Keratinocyte (primary cell): ENCODE results near the gene PITX3. TPM values are rescaled to one million over a fixed set of nuclear protein-coding genes. Genes with fewer than 3 reads are reported as not detected.

Source experiments
- DNase-seq: peaks from one replicate; pipeline ENCODE4 v3.0.0-alpha.2; 2011; ENCODE audit warnings: low read depth, missing footprints, low spot score
- FAIRE-seq: peaks from 2 replicates; lab custom pipeline; 2011; peaks lifted over from hg19 to GRCh38; lab: Jason Lieb, UNC
- H2AFZ ChIP-seq: 2 replicates; pipeline ENCODE4 v1.6.0; 2012; ENCODE audit warnings: low read length, control low read depth, inconsistent platforms; ENCODE audit not compliant: control insufficient read depth
- H3K27ac ChIP-seq: 2 replicates; pipeline ENCODE4 v1.5.1; 2011; ENCODE audit warnings: low read length; ENCODE audit not compliant: control insufficient read depth, insufficient read depth
- H3K27me3 ChIP-seq: 3 replicates; pipeline ENCODE4 v1.6.0; 2011; ENCODE audit warnings: low read length; ENCODE audit not compliant: control insufficient read depth, insufficient read depth; ENCODE audit errors: extremely low read depth
- H3K36me3 ChIP-seq, 2 experiments: 2 replicates in 1 of 2; 3 replicates in 1 of 2; pipeline ENCODE4 v1.5.1; 2011; ENCODE audit warnings: low read length in 2 of 2, mild to moderate bottlenecking in 1 of 2; ENCODE audit not compliant: control insufficient read depth in 2 of 2, insufficient read depth in 2 of 2; ENCODE audit errors: extremely low read depth in 1 of 2
- H3K4me1 ChIP-seq: 3 replicates; pipeline ENCODE4 v1.5.1; 2011; ENCODE audit warnings: low read length; ENCODE audit not compliant: control insufficient read depth, insufficient read depth; ENCODE audit errors: extremely low read depth
- H3K4me2 ChIP-seq: 3 replicates; pipeline ENCODE4 v1.6.0; 2011; ENCODE audit warnings: low read depth, low read length; ENCODE audit not compliant: control insufficient read depth, insufficient read depth; ENCODE audit errors: extremely low read depth
- H3K4me3 ChIP-seq, 3 experiments: fragments of 200-600 bp in 1 of 3; sonication (generic) in 1 of 3; 2 replicates in 2 of 3; 3 replicates in 1 of 3; pipeline ENCODE4 v1.5.1; 2011 to 2016; ENCODE audit warnings: low read length in 3 of 3, mild to moderate bottlenecking in 3 of 3, control low read depth in 2 of 3, inconsistent platforms in 1 of 3, low read depth in 1 of 3, mixed read lengths in 1 of 3, mixed run types in 1 of 3, moderate library complexity in 1 of 3; ENCODE audit not compliant: control insufficient read depth in 2 of 3, insufficient read depth in 2 of 3; ENCODE audit errors: extremely low read depth in 1 of 3
- H3K79me2 ChIP-seq: 2 replicates; pipeline ENCODE4 v1.6.0; 2012; ENCODE audit warnings: low read length; ENCODE audit not compliant: control insufficient read depth, insufficient read depth
- H3K9ac ChIP-seq: 3 replicates; pipeline ENCODE4 v1.6.0; 2011; ENCODE audit warnings: low read length; ENCODE audit not compliant: control insufficient read depth, insufficient read depth; ENCODE audit errors: extremely low read depth
- H3K9me1 ChIP-seq: 3 replicates; pipeline ENCODE4 v1.6.0; 2011; ENCODE audit warnings: low read length; ENCODE audit not compliant: control insufficient read depth, insufficient read depth; ENCODE audit errors: extremely low read depth
- H3K9me3 ChIP-seq: 2 replicates; pipeline ENCODE4 v1.5.1; 2012; ENCODE audit warnings: low read depth, low read length; ENCODE audit not compliant: control insufficient read depth
- H4K20me1 ChIP-seq: 3 replicates; pipeline ENCODE4 v1.6.0; 2011; ENCODE audit warnings: low read length; ENCODE audit not compliant: control insufficient read depth, insufficient read depth; ENCODE audit errors: extremely low read depth
- EZH2 ChIP-seq: IDR thresholded peaks from one replicate; pipeline ENCODE4 v1.6.1; 2012; ENCODE audit warnings: inconsistent platforms, mild to moderate bottlenecking, low read length, moderate library complexity
- dilution Hi-C: fragments of 300-500 bp; cut with MboI; formaldehyde crosslinking; loops from one replicate; pipeline ENCODE4 v1.7.0; 2020; ENCODE audit warnings: low sequenced_read_pairs; ENCODE audit not compliant: extremely low pct_ligation_motif_present
- polyA plus RNA-seq, 5 experiments: library from polyadenylated mRNA; depleted of rRNA in 3 of 5; stranded (reverse) in 3 of 5; stranded (forward) in 1 of 5; unstranded in 1 of 5; fragments of >200 nt; gene quantifications; 1 replicate in 1 of 5; 2 replicates in 3 of 5; 3 replicates in 1 of 5; pipeline versions ENCODE4 v1.2.1 to v1.2.3, GENCODE V29; 2011 to 2012; ENCODE audit warnings: missing spikeins in 2 of 5, low read depth in 1 of 5, low replicate concordance in 1 of 5
- TF ChIP-seq, protein P1 (sequence below), 3 experiments: IDR thresholded peaks in 1 of 3; conservative IDR thresholded peaks in 1 of 3; optimal IDR thresholded peaks in 1 of 3; 2 replicates in 2 of 3; 3 replicates in 1 of 3; pipeline versions ENCODE3 to v1.5.1; 2011; ENCODE audit warnings: low read length in 3 of 3, mild to moderate bottlenecking in 3 of 3, moderate library complexity in 2 of 3, control low read depth in 1 of 3, inconsistent platforms in 1 of 3; ENCODE audit not compliant: insufficient read depth in 2 of 3; ENCODE audit errors: extremely low read depth in 1 of 3

The PITX3 gene
- polyA plus RNA-seq, 1 donor (not counting 4 experiments of a cell fraction or from before 2014, with no cell fraction given) = not detected

DNA sequence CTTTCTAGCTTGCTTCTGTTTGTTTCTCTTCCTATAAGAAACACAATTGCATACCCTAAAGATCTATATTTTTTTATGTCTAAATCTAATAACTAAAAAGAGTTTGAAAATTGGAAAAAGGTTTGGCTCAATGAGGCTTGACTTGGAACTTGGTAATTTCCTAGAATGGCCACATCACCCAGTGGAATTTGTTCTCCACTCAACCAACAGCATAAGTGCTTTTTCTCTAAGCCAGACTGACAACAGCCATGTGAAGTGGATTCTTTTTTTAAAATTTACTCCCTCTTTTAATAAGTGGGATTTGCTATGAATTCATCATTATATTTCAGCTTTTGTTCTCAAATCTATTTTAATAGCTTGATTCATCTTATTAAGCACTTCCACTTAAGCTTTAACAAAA, 37.8 kb upstream of the PITX3 start:
- Histone ChIP-seq H2AFZ (no peak overlapping the region), H3K4me3 (no peak overlapping the region), H3K4me2 (no peak overlapping the region), H4K20me1 (peaks cover 5% of the 10 kb centered on the region), H3K4me1 (peaks cover 31% of the 10 kb centered on the region), H3K27ac (no peak overlapping the region), H3K9me1 (peaks cover 5% of the 10 kb centered on the region), H3K27me3 (no peaks in the 10 kb centered on the region), H3K9me3 (no peaks in the 10 kb centered on the region), H3K9ac (no peak overlapping the region), H3K79me2 (peaks cover 59% of the 10 kb centered on the region), H3K36me3 (no peaks in the 10 kb centered on the region)
- FAIRE-seq = no peak
- dilution Hi-C loops = no loop called here
- TF ChIP-seq, protein P1, sequence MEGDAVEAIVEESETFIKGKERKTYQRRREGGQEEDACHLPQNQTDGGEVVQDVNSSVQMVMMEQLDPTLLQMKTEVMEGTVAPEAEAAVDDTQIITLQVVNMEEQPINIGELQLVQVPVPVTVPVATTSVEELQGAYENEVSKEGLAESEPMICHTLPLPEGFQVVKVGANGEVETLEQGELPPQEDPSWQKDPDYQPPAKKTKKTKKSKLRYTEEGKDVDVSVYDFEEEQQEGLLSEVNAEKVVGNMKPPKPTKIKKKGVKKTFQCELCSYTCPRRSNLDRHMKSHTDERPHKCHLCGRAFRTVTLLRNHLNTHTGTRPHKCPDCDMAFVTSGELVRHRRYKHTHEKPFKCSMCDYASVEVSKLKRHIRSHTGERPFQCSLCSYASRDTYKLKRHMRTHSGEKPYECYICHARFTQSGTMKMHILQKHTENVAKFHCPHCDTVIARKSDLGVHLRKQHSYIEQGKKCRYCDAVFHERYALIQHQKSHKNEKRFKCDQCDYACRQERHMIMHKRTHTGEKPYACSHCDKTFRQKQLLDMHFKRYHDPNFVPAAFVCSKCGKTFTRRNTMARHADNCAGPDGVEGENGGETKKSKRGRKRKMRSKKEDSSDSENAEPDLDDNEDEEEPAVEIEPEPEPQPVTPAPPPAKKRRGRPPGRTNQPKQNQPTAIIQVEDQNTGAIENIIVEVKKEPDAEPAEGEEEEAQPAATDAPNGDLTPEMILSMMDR (optimal IDR thresholded peaks at IDR 0.05 in 1 of 3, IDR thresholded peaks at IDR 0.05 in 1 of 3, conservative IDR thresholded peaks at IDR 0.05 in 1 of 3; ENCODE audit: extremely low read depth in 1 of 3, insufficient read depth in 2 of 3, low read length in 3 of 3) = no peak
- TF ChIP-seq EZH2 = no peak
- DNase-seq = no peak

GRCh38 chr10:102275343-102275742, 34.0 kb upstream of the PITX3 start:
- H3K9me1 ChIP-seq = peaks cover 1% of the 10 kb centered on the region
- dilution Hi-C loops = no loop called here
- TF ChIP-seq, protein P1 (optimal IDR thresholded peaks at IDR 0.05 in 1 of 3, IDR thresholded peaks at IDR 0.05 in 1 of 3, conservative IDR thresholded peaks at IDR 0.05 in 1 of 3; ENCODE audit: extremely low read depth in 1 of 3, insufficient read depth in 2 of 3, low read length in 3 of 3) = no peak
- no peak for TF ChIP-seq EZH2
- H2AFZ ChIP-seq = no peak overlapping the region
- FAIRE-seq = no peak
- H3K27me3 ChIP-seq = no peaks in the 10 kb centered on the region
- no peak overlapping the region for H3K27ac ChIP-seq
- H3K9ac ChIP-seq = no peak overlapping the region
- DNase-seq = no peak
- no peaks in the 10 kb centered on the region for H3K36me3 ChIP-seq
- peaks cover 6% of the 10 kb centered on the region for H3K4me1 ChIP-seq
- H3K9me3 ChIP-seq = no peaks in the 10 kb centered on the region
- H3K4me2 ChIP-seq = no peak overlapping the region
- no peak overlapping the region for H3K4me3 ChIP-seq
- peaks cover 3% of the 10 kb centered on the region for H4K20me1 ChIP-seq
- peaks cover 75% of the 10 kb centered on the region for H3K79me2 ChIP-seq
